ENCODE data around the gene PREB. TPM values are rescaled to one million over a fixed set of nuclear protein-coding genes. Genes with fewer than 3 reads are reported as not detected.
"Not testable (repeated sequence)": the region's sequence is repeated elsewhere in the genome, so short reads cannot be mapped to it uniquely, and the experiment has no call there.

The PREB gene
- polyA plus RNA-seq, 3 donors: 51.5 to 55.3 (median 51.7) TPM

GRCh38 chr2:27127883-27128667 lies 6.4 kb downstream of the PREB start:
- DNase-seq (ENCODE audit: low read depth in 3 of 3, low spot score in 2 of 3): no peak

GRCh38 chr2:27126252-27126710 lies 8.2 kb downstream of the PREB start:
- DNase-seq (ENCODE audit: low read depth in 3 of 3, low spot score in 2 of 3): no peak

GRCh38 chr2:27125104-27125503 lies 9.3 kb downstream of the PREB start:
- no peak for DNase-seq (ENCODE audit: low read depth in 3 of 3, low spot score in 2 of 3)

GRCh38 chr2:27123302-27124150 lies 10.9 kb downstream of the PREB start, which contains the start of gene ABHD1:
ABHD1 (plus strand) TSS chr2:27123815; CDS start chr2:27123949, 134 bp downstream.
- DNase-seq (ENCODE audit: low read depth in 3 of 3, low spot score in 2 of 3): no peak

- no peak for DNase-seq (ENCODE audit: low read depth in 3 of 3, low spot score in 2 of 3)
Observed at GRCh38 chr2:27122791-27123190, 11.6 kb downstream of the PREB start.

GRCh38 chr2:27121906-27122305 lies 12.5 kb downstream of the PREB start:
- DNase-seq (ENCODE audit: low read depth in 3 of 3, low spot score in 2 of 3): no peak

- DNase-seq (ENCODE audit: low read depth in 3 of 3, low spot score in 2 of 3): not testable (repeated sequence)
Observed at GRCh38 chr2:27119330-27119670, 15.1 kb downstream of the PREB start.

GRCh38 chr2:27118525-27119329 lies 15.7 kb downstream of the PREB start, which contains the start of gene CGREF1:
CGREF1 (minus strand) TSS chr2:27119128; CDS start chr2:27104366, 14,762 bp downstream.
- no peak for DNase-seq (ENCODE audit: low read depth in 3 of 3, low spot score in 2 of 3)

GRCh38 chr2:27117995-27118524 lies 16.4 kb downstream of the PREB start:
- no peak for DNase-seq (ENCODE audit: low read depth in 3 of 3, low spot score in 2 of 3)

GRCh38 chr2:27115519-27115918 lies 18.9 kb downstream of the PREB start:
- DNase-seq (ENCODE audit: low read depth in 3 of 3, low spot score in 2 of 3): no peak

- not testable (repeated sequence) for DNase-seq (ENCODE audit: low read depth in 3 of 3, low spot score in 2 of 3)
Observed at GRCh38 chr2:27111392-27112078, 22.9 kb downstream of the PREB start.

- DNase-seq (ENCODE audit: low read depth in 3 of 3, low spot score in 2 of 3): not testable (repeated sequence)
Observed at GRCh38 chr2:27110603-27111352, 23.7 kb downstream of the PREB start.

GRCh38 chr2:27109083-27109482 lies 25.4 kb downstream of the PREB start:
- DNase-seq (ENCODE audit: low read depth in 3 of 3, low spot score in 2 of 3): no peak

GRCh38 chr2:27108221-27108620 lies 26.2 kb downstream of the PREB start:
- DNase-seq (ENCODE audit: low read depth in 3 of 3, low spot score in 2 of 3): no peak

GRCh38 chr2:27105981-27106380 lies 28.5 kb downstream of the PREB start:
- no peak for DNase-seq (ENCODE audit: low read depth in 3 of 3, low spot score in 2 of 3)

GRCh38 chr2:27102329-27102728 lies 32.1 kb downstream of the PREB start:
- no peak for DNase-seq (ENCODE audit: low read depth in 3 of 3, low spot score in 2 of 3)

GRCh38 chr2:27100036-27100435 lies 34.4 kb downstream of the PREB start:
- no peak for DNase-seq (ENCODE audit: low read depth in 3 of 3, low spot score in 2 of 3)

GRCh38 chr2:27099334-27099955 lies 35.0 kb downstream of the PREB start:
- no peak for DNase-seq (ENCODE audit: low read depth in 3 of 3, low spot score in 2 of 3)

- DNase-seq (ENCODE audit: low read depth in 3 of 3, low spot score in 2 of 3): no peak
Observed at GRCh38 chr2:27097341-27097740, 37.1 kb downstream of the PREB start.
